Right lobe of liver (tissue), 6 donors: ENCODE data around the gene RGS3. TPM values are rescaled to one million over a fixed set of nuclear protein-coding genes. Genes with fewer than 3 reads are reported as not detected.

Experiments used
- ATAC-seq, 4 donors: fragments of 200-7000 bp; cut with Tn5 transposase; one replicate each; pipeline ENCODE4 v1.9.1; 2020; ENCODE audit warnings: mild to moderate bottlenecking in 4 of 4, moderate library complexity in 4 of 4
- DNase-seq, 3 donors: peaks; one replicate each; pipeline ENCODE4 v3.0.0-alpha.2; 2020
- H3K27ac ChIP-seq, 3 donors: fragments of 200-600 bp; one replicate each; pipeline ENCODE4 v1.8.0; 2022
- H3K27me3 ChIP-seq, 2 donors: fragments of 200-600 bp; one replicate each; pipeline ENCODE4 v1.8.0; 2022
- H3K36me3 ChIP-seq, 4 donors: fragments of 200-600 bp; sonication (generic) in 1 of 4; one replicate each; pipeline versions ENCODE4 v1.5.1 to v1.8.0; 2017 to 2022; ENCODE audit warnings: control low read depth in 1 of 4
- H3K4me1 ChIP-seq, 4 donors: fragments of 200-600 bp; sonication (generic) in 1 of 4; one replicate each; pipeline versions ENCODE4 v1.5.1 to v1.8.0; 2017 to 2022; ENCODE audit warnings: control low read depth in 1 of 4
- H3K4me3 ChIP-seq, 3 donors: fragments of 200-600 bp; one replicate each; pipeline ENCODE4 v1.8.0; 2022
- H3K9me3 ChIP-seq, 4 donors: fragments of 200-600 bp; sonication (generic) in 1 of 4; one replicate each; pipeline versions ENCODE4 v1.5.1 to v1.8.0; 2017 to 2022; ENCODE audit warnings: control low read depth in 1 of 4
- CTCF ChIP-seq, 4 donors: fragments of 200-600 bp in 3 of 4; fragments of 450-650 bp in 1 of 4; IDR thresholded peaks; one replicate each; pipeline versions ENCODE4 v1.5.1 to v1.8.0; 2016 to 2022; ENCODE audit warnings: antibody characterized with exemption in 4 of 4, mild to moderate bottlenecking in 2 of 4
- POLR2A ChIP-seq: fragments of 450-650 bp; IDR thresholded peaks from one replicate; pipeline ENCODE4 v1.6.1; 2017; ENCODE audit warnings: antibody characterized with exemption, mild to moderate bottlenecking
- WGBS: methylation state at CpG from one replicate; pipeline ENCODE4 v1.1.6; 2018; ENCODE audit warnings: low coverage, low lambda C conversion rate; ENCODE audit not compliant: insufficient coverage; ENCODE audit errors: missing lambda C conversion rate; 5-methylcytosine and 5-hydroxymethylcytosine counted together
- intact Hi-C, 2 donors: fragments of 100-400 bp; cut with DNase I; formaldehyde crosslinking; loops; one replicate each; pipeline versions ENCODE4 v1.11.2 to v1.14.1; 2022
- total RNA-seq, 6 experiments: library from RNA; depleted of rRNA in 2 of 6; stranded (reverse); fragments of >200 nt in 2 of 6; fragmentation: NEBNext Ultra II Directional in 3 of 6; extraction: Animal tissue kit (Norgen Biotek cat#: 25700) in 3 of 6; gene quantifications; one replicate each; pipeline versions ENCODE4 v1.1.0 to v1.2.4, GENCODE V29; 2016 to 2023
- donor health status: DM: no; HTN: yes; CAD: no.
- donor health status: DM: no; HTN: no; CAD: no.
- donor health status: DM: no; HTN: no; CAD: no.
- donor health status: DM: no; HTN: yes; CAD: no.
- donor health status: DM: no; HTN: yes; CAD: no.

The RGS3 gene
- total RNA-seq, 6 experiments from 2014 or later = 19.0 to 60.3 (median 31.0) TPM

- no peaks in the 10 kb centered on the region for H3K9me3 ChIP-seq
- H3K27me3 ChIP-seq = no peaks in the 10 kb centered on the region
- peaks cover 0 to 8% (median 5%) of the 10 kb centered on the region in 4 donors for H3K4me1 ChIP-seq
- no peak for ATAC-seq
- intact Hi-C loops = no loop called here
- no peak overlapping the region for H3K27ac ChIP-seq
- DNase-seq = no peak
- H3K36me3 ChIP-seq = no peaks in the 10 kb centered on the region
- H3K4me3 ChIP-seq = no peak overlapping the region
- no peak for TF ChIP-seq CTCF (IDR thresholded peaks at IDR 0.05)
- no peak for TF ChIP-seq POLR2A
- 80% methylated on average over 6 of the region's 10 CpGs for WGBS
Observed at GRCh38 chr9:113499153-113499875, 35.8 kb downstream of the RGS3 start.

- TF ChIP-seq CTCF (IDR thresholded peaks at IDR 0.05) (no peak), POLR2A (no peak)
- Histone ChIP-seq H3K27ac (no peak overlapping the region), H3K36me3 (no peaks in the 10 kb centered on the region), H3K4me1 (peaks cover 0 to 15% (median 10%) of the 10 kb centered on the region in 4 donors), H3K4me3 (no peak overlapping the region), H3K9me3 (no peaks in the 10 kb centered on the region), H3K27me3 (no peaks in the 10 kb centered on the region)
- 56% methylated on average over 1 of the region's 5 CpGs for WGBS
- ATAC-seq (no peak), DNase-seq (no peak)
- intact Hi-C loops = no loop called here
Observed at GRCh38 chr9:113499876-113500497, 36.5 kb downstream of the RGS3 start.

- intact Hi-C loops = no loop called here
- Histone ChIP-seq H3K4me1 (peaks cover 0 to 24% (median 13%) of the 10 kb centered on the region in 4 donors), H3K9me3 (no peaks in the 10 kb centered on the region), H3K27ac (peak overlapping the region in 2 of 3 donors; percentile 37 to 69), H3K4me3 (peak overlapping the region; percentile 16 to 33 (median 24)), H3K36me3 (no peaks in the 10 kb centered on the region), H3K27me3 (no peaks in the 10 kb centered on the region)
- ATAC-seq (peak; percentile 10 to 53 (median 18)), DNase-seq (no peak)
- TF ChIP-seq CTCF (IDR thresholded peaks at IDR 0.05) (no peak), POLR2A (peak; percentile 14)
- WGBS = 83% methylated on average over 4 of the region's 20 CpGs
Observed at GRCh38 chr9:113501129-113501686, 37.7 kb downstream of the RGS3 start.

GRCh38 chr9:113501852-113502251 is 38.3 kb downstream of the RGS3 start:
- no peak for DNase-seq

More at GRCh38 chr9:113501852-113502251, 38.3 kb downstream of the RGS3 start:
- Histone ChIP-seq H3K4me1 (peaks cover 0 to 30% (median 15%) of the 10 kb centered on the region in 4 donors), H3K4me3 (peak overlapping the region; percentile 16 to 33 (median 24)), H3K27ac (peak overlapping the region in 2 of 3 donors; percentile 37 to 69), H3K36me3 (no peaks in the 10 kb centered on the region), H3K9me3 (no peaks in the 10 kb centered on the region), H3K27me3 (no peaks in the 10 kb centered on the region)
- 88% methylated on average over 4 of the region's 5 CpGs for WGBS
- intact Hi-C loops = no loop called here
- TF ChIP-seq POLR2A = no peak
- ATAC-seq = no peak
